C4-2B (cell line): ENCODE results near the gene KCP.

ENCODE experiments used
- H3K27ac ChIP-seq: fragments of 450-650 bp; 2 replicates; pipeline ENCODE4 v1.5.1; 2017
- CTCF ChIP-seq: fragments of 450-650 bp; conservative IDR thresholded peaks from 2 replicates; pipeline ENCODE4 v1.5.1; 2017; ENCODE audit warnings: mild to moderate bottlenecking
- ZFX ChIP-seq: fragments of 450-650 bp; IDR thresholded peaks from 2 replicates; pipeline ENCODE4 v1.6.1; 2017

KCP gene

GRCh38 chr7:128921866-128922440, 11.4 kb upstream of the KCP start:
- no peak overlapping the region for H3K27ac ChIP-seq
- TF ChIP-seq ZFX (no peak), CTCF (no peak)

- no peak overlapping the region for H3K27ac ChIP-seq
- TF ChIP-seq ZFX (no peak), CTCF (no peak)
Observed at GRCh38 chr7:128920913-128921582, 10.5 kb upstream of the KCP start.

GRCh38 chr7:128919881-128920799, 9.6 kb upstream of the KCP start:
- no peak for TF ChIP-seq CTCF
- no peak for TF ChIP-seq ZFX
- no peak overlapping the region for H3K27ac ChIP-seq

- TF ChIP-seq CTCF (no peak), ZFX (no peak)
- H3K27ac ChIP-seq, result no peak overlapping the region
Observed at GRCh38 chr7:128919241-128919640, 8.7 kb upstream of the KCP start.

- no peak for TF ChIP-seq CTCF
- TF ChIP-seq ZFX, result no peak
Observed at GRCh38 chr7:128918016-128918665, 7.6 kb upstream of the KCP start.

GRCh38 chr7:128917122-128917521, 6.6 kb upstream of the KCP start:
- no peak overlapping the region for H3K27ac ChIP-seq
- no peak for TF ChIP-seq CTCF
- TF ChIP-seq ZFX, result no peak

More at GRCh38 chr7:128918016-128918665, 7.6 kb upstream of the KCP start:
- H3K27ac ChIP-seq, result no peak overlapping the region

- no peak overlapping the region for H3K27ac ChIP-seq
- TF ChIP-seq ZFX (no peak), CTCF (no peak)
Observed at GRCh38 chr7:128916643-128916915, 6.1 kb upstream of the KCP start.
